ENCODE measurements around the gene CORO7.
"Not testable (repeated sequence)": the region's sequence is repeated elsewhere in the genome, so short reads cannot be mapped to it uniquely, and the experiment has no call there.

Gene CORO7

GRCh38 chr16:4339455-4339854 is 76.9 kb downstream of the CORO7 start:
- no peak for DNase-seq (ENCODE audit: extremely low read depth, low read depth)
- TF ChIP-seq CTCF (IDR thresholded peaks at IDR 0.05; ENCODE audit: low read depth, low read length), result no peak

GRCh38 chr16:4338712-4339299 is 77.6 kb downstream of the CORO7 start:
- TF ChIP-seq CTCF (IDR thresholded peaks at IDR 0.05; ENCODE audit: low read depth, low read length), result no peak
- no peak for DNase-seq (ENCODE audit: extremely low read depth, low read depth)

GRCh38 chr16:4338125-4338582 is 78.2 kb downstream of the CORO7 start:
- no peak; the same call in 1 of the 2 replicates for TF ChIP-seq CTCF (IDR thresholded peaks at IDR 0.05; ENCODE audit: low read depth, low read length)
- no peak for DNase-seq (ENCODE audit: extremely low read depth, low read depth)

- TF ChIP-seq CTCF (IDR thresholded peaks at IDR 0.05; ENCODE audit: low read depth, low read length), result no peak
- no peak for DNase-seq (ENCODE audit: extremely low read depth, low read depth)
Observed at GRCh38 chr16:4337540-4338088, 78.8 kb downstream of the CORO7 start.

- no peak for DNase-seq (ENCODE audit: extremely low read depth, low read depth)
- no peak for TF ChIP-seq CTCF (IDR thresholded peaks at IDR 0.05; ENCODE audit: low read depth, low read length)
Observed at GRCh38 chr16:4336701-4337539, 79.5 kb downstream of the CORO7 start.

- no peak for DNase-seq (ENCODE audit: extremely low read depth, low read depth)
- no peak for TF ChIP-seq CTCF (IDR thresholded peaks at IDR 0.05; ENCODE audit: low read depth, low read length)
Observed at GRCh38 chr16:4334724-4335495, 81.5 kb downstream of the CORO7 start.

- DNase-seq (ENCODE audit: extremely low read depth, low read depth), result not testable (repeated sequence)
Observed at GRCh38 chr16:4333714-4334113, 82.7 kb downstream of the CORO7 start.
